Naive thymus-derived CD8-positive, alpha-beta T cell (primary cell): ENCODE measurements around the gene ODAD2. TPM values are rescaled to one million over a fixed set of nuclear protein-coding genes. Genes with fewer than 3 reads are reported as not detected.

ENCODE experiments used
- ATAC-seq, 2 donors: fragments of 150-1000 bp; cut with Tn5 transposase in 1 of 2; sonication (Bioruptor Pico), chemical (Tn5 transposase) in 1 of 2; 1 replicate in 1 of 2; 2 replicates in 1 of 2; pipeline ENCODE4 v1.10.0; 2021; ENCODE audit warnings: mild to moderate bottlenecking in 2 of 2, moderate library complexity in 2 of 2
- POLR2A ChIA-PET: fragments of 350-600 bp; sonication (Branson Sonifier 250); formaldehyde crosslinking; loops from one replicate; lab custom pipeline; 2021; ENCODE audit warnings: antibody characterized with exemption; lab: Charles Lee
- DNase-seq, 10 donors: peaks; one replicate each; pipeline versions ENCODE4 v3.0.0 to v3.0.0-alpha.2; 2020 to 2022
- H3K27ac Mint-ChIP-seq, 10 donors: one replicate each; pipeline ENCODE4 v1.8.0; 2020 to 2022; ENCODE audit warnings: mild to moderate bottlenecking in 10 of 10, mixed read lengths in 10 of 10, moderate library complexity in 4 of 10, inconsistent platforms in 1 of 10
- H3K27me3 Mint-ChIP-seq, 5 donors: one replicate each; pipeline ENCODE4 v1.8.0; 2021 to 2022; ENCODE audit warnings: mixed read lengths in 5 of 5
- H3K36me3 Mint-ChIP-seq, 3 donors: one replicate each; pipeline ENCODE4 v1.8.0; 2020 to 2022; ENCODE audit warnings: mixed read lengths in 3 of 3, mild to moderate bottlenecking in 2 of 3, inconsistent platforms in 1 of 3
- H3K4me1 Mint-ChIP-seq, 4 donors: one replicate each; pipeline ENCODE4 v1.8.0; 2021 to 2022; ENCODE audit warnings: mixed read lengths in 4 of 4
- H3K4me3 Mint-ChIP-seq, 10 donors: one replicate each; pipeline ENCODE4 v1.8.0; 2020 to 2022; ENCODE audit warnings: mild to moderate bottlenecking in 10 of 10, mixed read lengths in 10 of 10, moderate library complexity in 6 of 10, inconsistent platforms in 1 of 10
- H3K9me3 Mint-ChIP-seq, 9 donors: one replicate each; pipeline ENCODE4 v1.8.0; 2020 to 2022; ENCODE audit warnings: mixed read lengths in 9 of 9, mild to moderate bottlenecking in 3 of 9, inconsistent platforms in 1 of 9, moderate library complexity in 1 of 9
- polyA plus RNA-seq, 3 donors: library from polyadenylated mRNA; unstranded; fragments of 300-500 nt; fragmentation: Illumina TruSeq; gene quantifications; one replicate each; pipeline ENCODE4 v1.2.3, GENCODE V29; 2021
- total RNA-seq, 8 experiments: library from RNA in 2 of 8; stranded (reverse) in 2 of 8; gene quantifications; one replicate each; pipeline ENCODE4 v1.2.3 and lab custom pipeline; 2021 to 2026

ODAD2 gene
- total and polyA plus RNA-seq, 5 experiments from 2014 or later = 0.15 TPM; not detected in 4

DNA sequence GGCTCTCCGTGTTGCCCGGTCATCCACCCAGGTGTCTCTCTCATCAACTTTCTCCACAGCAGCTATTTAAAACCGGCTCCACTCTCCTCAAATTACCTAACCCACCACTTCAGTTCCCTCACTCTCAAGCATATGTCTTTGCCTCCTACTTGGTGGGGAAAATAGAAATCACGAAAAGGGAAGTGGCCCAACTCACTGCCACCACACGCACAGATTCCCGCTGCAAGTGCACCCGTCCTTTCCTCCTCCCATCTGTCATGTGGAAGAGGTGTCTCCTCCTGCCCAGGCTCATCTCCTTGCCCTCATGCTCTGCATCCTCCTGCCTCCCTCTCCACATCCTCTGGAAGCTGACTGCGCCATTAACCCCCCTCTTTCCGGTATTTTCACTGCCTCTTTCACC lies 172.5 kb downstream of the ODAD2 start:
- H3K9me3 Mint-ChIP-seq = peaks cover 0 to 6% (median 4%) of the 10 kb centered on the region in 9 donors
- H3K27ac Mint-ChIP-seq = no peak overlapping the region
- DNase-seq = no peak
- H3K36me3 Mint-ChIP-seq = peaks cover 0 to 3% (median 0%) of the 10 kb centered on the region in 3 donors
- peaks cover 2 to 9% (median 4%) of the 10 kb centered on the region in 5 donors for H3K27me3 Mint-ChIP-seq
- POLR2A ChIA-PET = no interaction called here
- H3K4me3 Mint-ChIP-seq = no peak overlapping the region
- ATAC-seq = no peak
- H3K4me1 Mint-ChIP-seq = peaks cover 0 to 2% (median 0%) of the 10 kb centered on the region in 4 donors

DNA sequence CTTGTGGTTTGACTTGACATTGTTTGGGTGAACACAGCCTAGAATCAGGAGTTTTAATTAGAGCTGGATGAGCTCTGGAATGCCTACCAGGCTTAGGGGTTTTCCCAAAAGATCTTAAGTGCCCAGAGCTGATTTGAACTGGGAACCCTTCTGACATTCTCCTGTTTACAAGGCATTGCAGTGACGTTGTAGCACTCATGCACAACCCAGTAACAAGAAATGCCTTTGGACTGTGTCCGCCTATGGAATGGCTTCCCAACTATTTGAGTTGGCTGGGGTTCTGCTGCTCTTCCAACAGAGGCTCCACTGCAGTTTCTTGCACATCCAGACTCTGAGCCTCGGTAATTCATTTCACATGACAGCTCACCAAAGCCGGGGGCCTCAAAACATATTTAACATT lies 176.6 kb downstream of the ODAD2 start:
- no peak for ATAC-seq
- Mint-ChIP-seq H3K27me3 (peaks cover 1 to 9% (median 4%) of the 10 kb centered on the region in 5 donors), H3K9me3 (peaks cover 0 to 6% (median 4%) of the 10 kb centered on the region in 9 donors), H3K27ac (no peak overlapping the region), H3K4me1 (no peaks in the 10 kb centered on the region), H3K4me3 (no peak overlapping the region), H3K36me3 (peaks cover 0 to 3% (median 0%) of the 10 kb centered on the region in 3 donors)
- no peak for DNase-seq
- POLR2A ChIA-PET = no interaction called here

DNA sequence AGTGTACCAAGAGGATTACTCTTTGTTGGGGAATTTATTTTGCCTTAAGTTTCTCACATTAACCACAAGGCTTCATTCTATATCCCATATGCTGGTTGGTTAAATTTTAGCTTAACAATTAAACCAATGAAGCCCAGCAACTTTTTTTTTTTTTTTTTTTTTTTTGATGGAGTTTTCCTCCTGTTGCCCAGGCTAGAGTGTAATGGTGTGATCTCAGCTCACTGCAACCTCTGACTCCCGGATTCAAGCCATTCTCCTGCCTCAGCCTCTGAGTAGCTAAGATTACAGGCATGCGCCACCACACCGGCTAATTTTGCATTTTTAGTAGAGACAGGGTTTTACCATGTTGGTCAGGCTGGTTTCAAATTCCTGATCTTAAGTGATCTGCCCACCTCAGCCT lies 178.2 kb downstream of the ODAD2 start:
- no peak overlapping the region for H3K27ac Mint-ChIP-seq
- DNase-seq (no peak), ATAC-seq (no peak)
- peaks cover 0 to 6% (median 4%) of the 10 kb centered on the region in 9 donors for H3K9me3 Mint-ChIP-seq
- H3K4me1 Mint-ChIP-seq = no peaks in the 10 kb centered on the region
- peaks cover 1 to 9% (median 4%) of the 10 kb centered on the region in 5 donors for H3K27me3 Mint-ChIP-seq
- POLR2A ChIA-PET = no interaction called here
- H3K36me3 Mint-ChIP-seq = peaks cover 0 to 3% (median 0%) of the 10 kb centered on the region in 3 donors
- H3K4me3 Mint-ChIP-seq = no peak overlapping the region

DNA sequence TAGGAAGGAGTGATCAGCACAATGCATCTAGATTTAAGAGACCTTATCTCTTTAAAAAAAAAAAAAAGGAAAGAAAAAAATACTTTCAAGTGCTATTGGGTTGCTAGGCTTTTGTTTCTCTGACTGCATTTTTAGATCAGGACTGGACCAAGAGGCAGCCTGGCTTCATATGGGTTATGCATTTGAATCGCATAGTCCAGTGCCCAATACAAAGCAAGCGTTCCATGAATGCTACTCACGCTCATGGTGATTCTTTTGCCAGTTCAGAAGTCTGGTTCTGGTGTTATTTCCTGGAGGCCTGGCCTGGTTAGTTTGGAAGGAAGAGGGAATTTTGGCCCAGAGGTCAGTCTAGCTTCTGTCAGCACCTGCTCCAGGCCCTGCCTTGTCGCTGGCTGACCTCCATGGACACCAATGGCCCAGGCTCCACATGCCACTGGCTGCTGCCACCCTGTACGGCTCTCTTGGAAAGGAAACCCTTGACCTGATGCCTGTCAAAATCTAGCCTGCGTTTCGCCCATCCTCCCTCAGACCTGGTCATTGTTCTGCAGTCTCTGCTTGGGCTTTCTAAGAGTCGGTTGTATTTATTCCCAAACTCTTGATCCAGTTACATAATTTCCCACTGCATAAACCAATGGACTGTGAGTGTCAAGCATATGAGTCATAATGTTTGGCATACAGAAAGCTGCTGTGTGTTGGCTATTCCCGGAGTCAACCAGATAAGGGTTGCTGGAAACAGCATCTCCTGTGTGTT lies 178.9 kb downstream of the ODAD2 start:
- DNase-seq (no peak), ATAC-seq (no peak)
- peaks cover 0 to 6% (median 4%) of the 10 kb centered on the region in 9 donors for H3K9me3 Mint-ChIP-seq
- H3K27ac Mint-ChIP-seq = no peak overlapping the region
- no peak overlapping the region for H3K4me3 Mint-ChIP-seq
- peaks cover 0 to 3% (median 0%) of the 10 kb centered on the region in 3 donors for H3K36me3 Mint-ChIP-seq
- no peaks in the 10 kb centered on the region for H3K4me1 Mint-ChIP-seq
- H3K27me3 Mint-ChIP-seq = peaks cover 1 to 9% (median 4%) of the 10 kb centered on the region in 5 donors
- POLR2A ChIA-PET = no interaction called here

DNA sequence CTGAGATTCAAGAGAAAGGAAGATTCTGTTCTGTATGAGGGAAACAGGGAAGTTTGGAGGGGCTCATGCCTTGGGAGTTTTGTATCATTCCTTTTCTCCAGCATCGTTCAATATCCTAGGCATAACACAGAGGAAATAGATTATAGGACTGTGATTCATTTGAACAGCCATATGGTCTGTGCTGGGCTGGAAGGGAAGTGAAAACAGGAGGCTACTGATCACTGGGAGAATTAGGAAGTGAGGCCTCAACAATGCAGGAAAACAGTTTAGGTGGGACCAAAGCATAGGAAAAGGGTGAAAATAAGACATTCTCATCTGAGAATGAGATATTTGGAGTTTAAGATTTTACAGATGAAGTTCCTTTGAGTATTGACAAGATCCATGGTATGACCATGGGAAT lies 182.6 kb downstream of the ODAD2 start:
- Mint-ChIP-seq H3K4me3 (no peak overlapping the region), H3K4me1 (no peaks in the 10 kb centered on the region), H3K27ac (no peak overlapping the region), H3K36me3 (no peaks in the 10 kb centered on the region), H3K27me3 (peaks cover 0 to 9% (median 1%) of the 10 kb centered on the region in 5 donors), H3K9me3 (no peaks in the 10 kb centered on the region)
- ATAC-seq = no peak
- POLR2A ChIA-PET = no interaction called here
- DNase-seq = no peak

DNA sequence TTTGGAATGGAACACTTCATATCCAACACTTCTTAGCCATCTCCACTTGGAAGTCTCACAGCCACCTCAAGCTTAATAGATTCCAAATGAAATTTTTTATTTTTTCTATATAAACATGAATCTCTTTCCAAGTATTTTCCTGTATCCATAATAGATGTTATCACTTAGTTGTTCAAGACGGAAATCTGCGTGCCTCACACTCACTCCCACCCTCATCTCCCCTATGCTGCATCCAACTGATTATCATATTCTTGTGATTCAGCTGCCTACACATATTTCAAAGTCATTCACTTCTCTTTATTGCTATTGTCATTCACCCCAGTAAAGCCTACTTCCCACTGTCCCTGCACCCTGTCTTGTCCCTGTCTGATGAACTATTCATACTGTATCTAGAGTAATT lies 183.0 kb downstream of the ODAD2 start:
- no peak overlapping the region for H3K4me3 Mint-ChIP-seq

DNA sequence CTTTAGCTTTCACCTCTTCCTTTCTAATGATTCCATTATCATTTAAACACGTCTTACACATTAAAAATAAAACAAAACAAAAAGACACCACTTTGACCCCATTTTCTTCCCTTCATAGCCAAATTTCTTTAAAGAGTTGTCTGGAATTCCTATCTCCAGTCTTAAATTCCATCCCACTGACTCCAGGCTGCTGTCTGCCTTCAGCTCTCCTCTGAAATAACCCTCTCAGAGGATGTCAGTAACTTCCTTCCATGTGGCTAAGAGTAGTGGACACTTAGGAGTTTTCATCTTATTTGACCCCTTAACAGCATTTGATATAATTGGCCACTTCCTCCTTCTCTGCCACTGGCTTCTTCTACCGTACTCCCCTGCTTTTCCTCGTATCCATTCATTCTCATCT lies 183.6 kb downstream of the ODAD2 start:
- Mint-ChIP-seq H3K36me3 (no peaks in the 10 kb centered on the region), H3K27ac (no peak overlapping the region), H3K4me1 (no peaks in the 10 kb centered on the region), H3K27me3 (peaks cover 0 to 9% (median 1%) of the 10 kb centered on the region in 5 donors), H3K4me3 (no peak overlapping the region), H3K9me3 (no peaks in the 10 kb centered on the region)
- POLR2A ChIA-PET = no interaction called here
- DNase-seq (no peak), ATAC-seq (no peak)

More for the DNA sequence above, 183.0 kb downstream of the ODAD2 start:
- H3K9me3 Mint-ChIP-seq = no peaks in the 10 kb centered on the region
- POLR2A ChIA-PET = no interaction called here
- no peaks in the 10 kb centered on the region for H3K4me1 Mint-ChIP-seq
- ATAC-seq (no peak), DNase-seq (no peak)
- H3K27me3 Mint-ChIP-seq = peaks cover 0 to 9% (median 1%) of the 10 kb centered on the region in 5 donors
- no peak overlapping the region for H3K27ac Mint-ChIP-seq
- H3K36me3 Mint-ChIP-seq = no peaks in the 10 kb centered on the region

DNA sequence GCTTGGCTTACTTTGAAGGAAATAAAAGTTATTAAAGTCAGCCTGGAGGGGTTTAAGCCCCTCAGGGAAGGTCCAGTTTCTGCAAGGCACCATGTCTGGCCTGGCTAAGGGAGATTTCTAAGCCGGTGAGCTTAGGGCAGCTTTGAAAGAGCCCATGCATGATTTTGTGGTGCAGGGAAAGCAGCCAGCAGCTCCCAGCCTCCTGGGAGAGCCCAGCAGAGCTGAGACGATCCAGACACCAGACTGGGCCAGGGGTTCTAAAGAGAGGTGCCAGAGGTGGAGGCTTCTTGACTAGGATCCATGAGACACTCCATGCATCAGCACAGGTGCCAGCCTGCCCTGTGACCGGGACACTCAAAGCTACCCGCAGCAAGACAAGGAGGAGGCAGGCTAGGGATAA lies 193.7 kb downstream of the ODAD2 start:
- ATAC-seq (no peak), DNase-seq (no peak)
- POLR2A ChIA-PET = no interaction called here
- Mint-ChIP-seq H3K27ac (peak overlapping the region in 1 of 10 donors; percentile 35), H3K36me3 (no peaks in the 10 kb centered on the region), H3K9me3 (no peaks in the 10 kb centered on the region), H3K4me3 (no peak overlapping the region), H3K4me1 (no peaks in the 10 kb centered on the region), H3K27me3 (peaks cover 5 to 30% (median 25%) of the 10 kb centered on the region in 5 donors)

DNA sequence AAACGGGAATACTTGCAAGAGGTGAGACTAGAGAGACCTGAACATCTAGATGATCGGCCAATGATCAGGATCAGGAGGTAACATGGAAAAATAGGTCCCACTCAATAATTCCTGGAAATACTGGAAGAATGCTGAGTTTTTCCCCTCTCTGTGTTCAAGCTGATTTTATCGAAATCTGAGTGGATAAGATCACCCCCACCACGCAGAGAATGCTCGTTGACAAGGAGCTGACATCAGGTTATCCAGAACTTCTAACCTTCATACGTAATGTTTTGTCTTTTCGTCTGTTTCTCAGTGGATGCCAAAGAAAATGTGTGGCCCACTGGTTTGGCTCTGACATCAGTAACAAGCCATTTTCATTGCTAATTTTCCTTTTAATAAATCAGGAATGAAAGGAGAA lies 194.7 kb downstream of the ODAD2 start:
- ATAC-seq (no peak), DNase-seq (no peak)
- POLR2A ChIA-PET = interaction anchor here (0.5 kb wide), 1 partner anchor 232 kb away, joined by 3 read pairs; no protein-coding TSS in a partner anchor
- no peaks in the 10 kb centered on the region for H3K9me3 Mint-ChIP-seq
- no peak overlapping the region for H3K4me3 Mint-ChIP-seq
- H3K27ac Mint-ChIP-seq = no peak overlapping the region
- H3K27me3 Mint-ChIP-seq = peaks cover 8 to 30% (median 25%) of the 10 kb centered on the region in 5 donors
- no peaks in the 10 kb centered on the region for H3K4me1 Mint-ChIP-seq
- H3K36me3 Mint-ChIP-seq = no peaks in the 10 kb centered on the region

DNA sequence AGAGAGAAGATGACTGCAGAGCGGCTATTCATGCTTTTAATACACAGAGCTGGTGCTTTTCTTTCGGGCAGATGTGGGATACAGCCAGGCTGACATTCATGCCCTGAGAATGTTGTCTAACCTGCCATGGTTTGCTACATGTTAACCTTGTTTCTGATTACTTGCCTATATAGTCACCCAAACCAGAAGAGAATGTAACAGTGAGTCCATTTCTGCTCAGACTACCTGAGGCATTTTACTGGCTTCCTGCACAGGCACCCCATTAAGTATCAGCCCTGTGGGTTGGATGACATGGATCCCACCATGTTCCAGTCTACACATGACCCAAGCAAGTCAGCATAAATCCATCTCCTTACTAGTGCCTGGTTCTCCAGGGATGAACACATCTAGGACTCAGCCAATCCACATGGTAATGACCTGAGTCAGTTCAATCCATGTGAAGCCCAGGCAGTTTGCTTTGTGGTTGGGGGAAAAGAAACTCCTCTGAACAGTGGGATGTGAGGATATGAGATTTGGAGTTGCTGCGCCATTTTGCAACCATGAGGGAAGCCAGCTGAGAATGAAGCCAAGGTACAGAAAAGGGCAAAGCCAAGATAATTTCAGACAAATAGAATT lies 197.6 kb downstream of the ODAD2 start:
- POLR2A ChIA-PET = no interaction called here
- H3K4me1 Mint-ChIP-seq = no peaks in the 10 kb centered on the region
- no peak for DNase-seq
- H3K9me3 Mint-ChIP-seq = no peaks in the 10 kb centered on the region
- H3K27ac Mint-ChIP-seq = no peak overlapping the region
- H3K36me3 Mint-ChIP-seq = no peaks in the 10 kb centered on the region
- no peak overlapping the region for H3K4me3 Mint-ChIP-seq
- peaks cover 8 to 37% (median 29%) of the 10 kb centered on the region in 5 donors for H3K27me3 Mint-ChIP-seq
- no peak for ATAC-seq

DNA sequence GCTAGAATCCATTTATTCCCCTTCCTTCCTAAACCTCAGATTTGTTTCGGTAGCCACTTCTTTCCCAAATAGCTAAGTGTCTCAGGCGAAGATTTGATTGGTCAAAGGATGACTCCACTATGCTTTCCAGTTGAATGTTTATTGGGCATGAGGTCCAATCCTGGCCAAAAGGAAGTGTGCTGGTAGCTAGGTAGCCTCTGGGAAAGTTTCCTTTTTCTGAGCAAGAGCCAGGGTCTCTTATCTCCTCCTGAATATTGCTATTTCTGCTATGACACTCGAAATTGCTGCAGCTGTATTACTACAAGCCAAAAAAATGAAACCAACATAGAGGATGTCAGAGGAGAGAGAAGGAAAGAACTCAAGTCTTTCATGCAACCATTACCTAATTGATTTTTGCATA lies 199.8 kb downstream of the ODAD2 start:
- Mint-ChIP-seq H3K27ac (no peak overlapping the region), H3K4me1 (no peaks in the 10 kb centered on the region), H3K27me3 (peaks cover 11 to 25% (median 20%) of the 10 kb centered on the region in 5 donors), H3K9me3 (no peaks in the 10 kb centered on the region), H3K36me3 (no peaks in the 10 kb centered on the region), H3K4me3 (no peak overlapping the region)
- POLR2A ChIA-PET = no interaction called here
- ATAC-seq (no peak), DNase-seq (no peak)

DNA sequence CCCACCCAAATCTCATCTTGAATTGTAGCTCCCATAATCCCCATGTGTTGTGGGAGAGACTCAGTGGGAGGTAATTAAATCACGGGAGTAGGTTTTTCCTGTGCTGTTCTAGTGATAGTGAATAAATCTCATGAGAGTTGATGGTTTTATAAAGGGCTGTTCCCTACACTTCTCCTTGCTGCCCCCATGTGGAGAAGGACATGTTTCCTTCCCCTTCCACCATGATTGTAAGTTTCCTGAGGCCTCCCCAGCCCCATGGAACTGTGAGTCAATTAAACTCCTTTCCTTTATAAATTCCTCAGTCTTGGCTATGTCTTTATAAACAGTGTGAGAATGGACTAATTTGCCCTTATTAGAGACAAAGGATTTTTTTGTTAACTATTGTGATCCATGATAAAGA lies 204.7 kb downstream of the ODAD2 start:
- no peak for DNase-seq

DNA sequence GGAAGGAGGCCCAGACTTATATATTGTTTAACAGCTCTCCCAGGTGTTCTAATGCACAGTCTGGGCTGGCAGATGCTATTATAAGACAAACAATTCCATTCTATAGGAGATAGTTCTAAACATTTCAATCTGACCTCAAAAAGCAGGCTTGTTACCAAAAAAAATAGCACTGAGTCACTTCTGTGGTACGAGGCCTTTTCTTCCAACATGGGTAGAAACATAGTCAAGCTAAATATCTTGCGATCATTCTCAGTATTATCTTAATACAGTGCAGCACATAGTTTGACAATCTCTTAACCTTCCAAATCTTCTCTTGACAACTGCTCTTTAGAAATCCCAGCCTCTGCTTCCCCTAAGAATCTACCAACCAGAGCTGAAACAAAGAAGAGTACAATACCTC lies 206.7 kb downstream of the ODAD2 start:
- H3K36me3 Mint-ChIP-seq = no peaks in the 10 kb centered on the region
- H3K4me3 Mint-ChIP-seq = no peak overlapping the region
- H3K4me1 Mint-ChIP-seq = no peaks in the 10 kb centered on the region
- H3K27ac Mint-ChIP-seq = no peak overlapping the region
- H3K9me3 Mint-ChIP-seq = no peaks in the 10 kb centered on the region
- DNase-seq (no peak), ATAC-seq (no peak)
- peaks cover 7 to 46% (median 13%) of the 10 kb centered on the region in 5 donors for H3K27me3 Mint-ChIP-seq
- POLR2A ChIA-PET = no interaction called here

More for the DNA sequence above, 204.7 kb downstream of the ODAD2 start:
- ATAC-seq = no peak
- peaks cover 6 to 39% (median 11%) of the 10 kb centered on the region in 5 donors for H3K27me3 Mint-ChIP-seq
- H3K36me3 Mint-ChIP-seq = no peaks in the 10 kb centered on the region
- no peaks in the 10 kb centered on the region for H3K4me1 Mint-ChIP-seq
- H3K27ac Mint-ChIP-seq = no peak overlapping the region
- POLR2A ChIA-PET = no interaction called here
- no peaks in the 10 kb centered on the region for H3K9me3 Mint-ChIP-seq
- H3K4me3 Mint-ChIP-seq = no peak overlapping the region
